SU-DHL-6 (cell line): Measurements from ENCODE around the gene OR2A1.
"Not testable (repeated sequence)": the region's sequence is repeated elsewhere in the genome, so short reads cannot be mapped to it uniquely, and the experiment has no call there.

ENCODE experiments used
- H2AFZ ChIP-seq: fragments of 200-600 bp; sonication (generic); 2 replicates; pipeline ENCODE4 v1.6.1; 2014; ENCODE audit warnings: low read depth, mild to moderate bottlenecking, moderate library complexity, mixed read lengths, antibody characterized with exemption, low read length; ENCODE audit not compliant: severe bottlenecking
- H3F3A ChIP-seq: fragments of 200-600 bp; shearing (Covaris generic); 2 replicates; pipeline ENCODE4 v1.6.0; 2016; ENCODE audit warnings: antibody characterized with exemption, mild to moderate bottlenecking; ENCODE audit not compliant: insufficient read depth
- H3K27ac ChIP-seq: fragments of 200-600 bp; sonication (generic); 2 replicates; pipeline ENCODE4 v1.5.1; 2016; ENCODE audit warnings: low read depth, mild to moderate bottlenecking, low read length, moderate library complexity, mixed read lengths
- H3K27me3 ChIP-seq: fragments of 200-600 bp; sonication (generic), shearing (Covaris generic); 2 replicates; pipeline ENCODE4 v1.6.0; 2014; ENCODE audit warnings: mild to moderate bottlenecking, low read length
- H3K36me3 ChIP-seq: fragments of 200-600 bp; sonication (generic); 2 replicates; pipeline ENCODE4 v1.6.1; 2014; ENCODE audit warnings: mild to moderate bottlenecking, low read length, mixed read lengths
- H3K4me2 ChIP-seq: fragments of 300-600, 200-600 bp; shearing (Covaris generic), sonication (generic); 2 replicates; pipeline ENCODE4 v1.6.0; 2014; ENCODE audit warnings: low read length, low read depth, mild to moderate bottlenecking; ENCODE audit not compliant: poor library complexity, severe bottlenecking
- H3K4me3 ChIP-seq: fragments of 200-600 bp; sonication (generic); 2 replicates; pipeline ENCODE4 v1.5.1; 2014; ENCODE audit warnings: antibody characterized with exemption, low read length, mild to moderate bottlenecking, mixed read lengths; ENCODE audit not compliant: insufficient read depth, poor library complexity, severe bottlenecking
- H3K79me2 ChIP-seq: fragments of 200-600 bp; sonication (generic); 2 replicates; pipeline ENCODE4 v1.6.1; 2014; ENCODE audit warnings: mild to moderate bottlenecking, low read length, moderate library complexity; ENCODE audit not compliant: insufficient read depth
- H3K9ac ChIP-seq: fragments of 200-600 bp; sonication (generic); 2 replicates; pipeline ENCODE4 v1.7.0; 2014; ENCODE audit warnings: mild to moderate bottlenecking, low read length
- H3K9me2 ChIP-seq: fragments of 200-600 bp; sonication (generic); replicated peaks from 2 replicates; pipeline ENCODE4 v1.6.1; 2014; ENCODE audit warnings: low read length; ENCODE audit not compliant: insufficient read depth
- H3K9me3 ChIP-seq: fragments of 200-600 bp; sonication (generic); 2 replicates; pipeline ENCODE4 v1.6.1; 2014; ENCODE audit warnings: low read length, mixed read lengths; ENCODE audit not compliant: insufficient read depth
- H4K20me1 ChIP-seq: fragments of 200-600 bp; sonication (generic); 2 replicates; pipeline ENCODE4 v1.6.1; 2014; ENCODE audit warnings: low read depth, mild to moderate bottlenecking, antibody characterized with exemption, low read length, moderate library complexity, mixed read lengths

Gene OR2A1

GRCh38 chr7:144287171-144287784 is 24.9 kb upstream of the OR2A1 start:
- not testable (repeated sequence) for H2AFZ ChIP-seq, H3K9me2 ChIP-seq

GRCh38 chr7:144291607-144292006 is 20.6 kb upstream of the OR2A1 start:
- H3K9me3 ChIP-seq, H3K27ac ChIP-seq, H2AFZ ChIP-seq, H3K27me3 ChIP-seq, H4K20me1 ChIP-seq, H3K9me2 ChIP-seq, H3K36me3 ChIP-seq, H3K4me2 ChIP-seq, H3K4me3 ChIP-seq, H3F3A ChIP-seq, H3K9ac ChIP-seq, H3K79me2 ChIP-seq: not testable (repeated sequence)

More at GRCh38 chr7:144287171-144287784, 24.9 kb upstream of the OR2A1 start:
- H3F3A ChIP-seq, H3K9me3 ChIP-seq, H3K36me3 ChIP-seq, H3K27me3 ChIP-seq, H4K20me1 ChIP-seq, H3K9ac ChIP-seq, H3K79me2 ChIP-seq, H3K4me2 ChIP-seq, H3K4me3 ChIP-seq, H3K27ac ChIP-seq: not testable (repeated sequence)

GRCh38 chr7:144292384-144293161 is 19.6 kb upstream of the OR2A1 start:
- not testable (repeated sequence) for H3K9me3 ChIP-seq, H3K27me3 ChIP-seq, H3F3A ChIP-seq, H4K20me1 ChIP-seq, H3K4me3 ChIP-seq, H3K4me2 ChIP-seq, H3K27ac ChIP-seq, H3K36me3 ChIP-seq, H3K79me2 ChIP-seq, H2AFZ ChIP-seq, H3K9ac ChIP-seq, H3K9me2 ChIP-seq

- not testable (repeated sequence) for H3F3A ChIP-seq, H3K79me2 ChIP-seq, H3K4me3 ChIP-seq, H3K4me2 ChIP-seq, H3K9ac ChIP-seq, H4K20me1 ChIP-seq, H3K27me3 ChIP-seq, H3K27ac ChIP-seq, H3K9me2 ChIP-seq, H3K36me3 ChIP-seq, H3K9me3 ChIP-seq, H2AFZ ChIP-seq
Observed at GRCh38 chr7:144293794-144294499, 18.3 kb upstream of the OR2A1 start.

GRCh38 chr7:144302578-144303303 is 9.5 kb upstream of the OR2A1 start:
- H3K9ac ChIP-seq, H3K4me3 ChIP-seq, H3K9me3 ChIP-seq, H2AFZ ChIP-seq, H4K20me1 ChIP-seq, H3K27me3 ChIP-seq, H3K9me2 ChIP-seq, H3K79me2 ChIP-seq, H3K27ac ChIP-seq, H3K4me2 ChIP-seq, H3F3A ChIP-seq, H3K36me3 ChIP-seq: not testable (repeated sequence)

- not testable (repeated sequence) for H3K36me3 ChIP-seq, H3K9me2 ChIP-seq, H3K4me2 ChIP-seq, H3K27me3 ChIP-seq, H3K9me3 ChIP-seq, H2AFZ ChIP-seq, H3K79me2 ChIP-seq, H3K9ac ChIP-seq, H3F3A ChIP-seq, H3K4me3 ChIP-seq, H3K27ac ChIP-seq, H4K20me1 ChIP-seq
Observed at GRCh38 chr7:144303607-144304006, 8.6 kb upstream of the OR2A1 start.

GRCh38 chr7:144305156-144305555 is 7.1 kb upstream of the OR2A1 start:
- H3K27ac ChIP-seq, H3K9me3 ChIP-seq, H4K20me1 ChIP-seq, H3K4me3 ChIP-seq, H3K9ac ChIP-seq, H3K9me2 ChIP-seq, H3K27me3 ChIP-seq, H2AFZ ChIP-seq, H3F3A ChIP-seq, H3K36me3 ChIP-seq, H3K4me2 ChIP-seq, H3K79me2 ChIP-seq: not testable (repeated sequence)
